GM12878 (cell line): ENCODE results near the gene CENATAC. TPM values are rescaled to one million over a fixed set of nuclear protein-coding genes. Genes with fewer than 3 reads are reported as not detected.

Source experiments
- ATAC-seq: fragments of 200-7000 bp; cut with Tn5 transposase; 3 replicates; pipeline ENCODE4 v1.9.1; 2020; ENCODE audit warnings: mild to moderate bottlenecking, moderate library complexity
- BruUV-seq: library from RNA; stranded (reverse); fragments of 400-500 nt; replicated peaks from 2 replicates; lab custom pipeline; 2021; lab: Mats Ljungman, UMichigan
- CTCF ChIA-PET: fragments of 300-600 bp; sonication (Branson Sonifier 250); formaldehyde crosslinking; extraction: SDS; loops from one replicate; lab custom pipeline; 2021; ENCODE audit warnings: inconsistent platforms; lab: Yijun Ruan, JAX
- POLR2A ChIA-PET: fragments of 350-600 bp; formaldehyde crosslinking; extraction: SDS; loops from one replicate; lab custom pipeline; 2021; ENCODE audit warnings: inconsistent platforms; lab: Charles Lee
- RAD21 ChIA-PET: fragments of 300-600 bp; sonication (Branson Sonifier 250); formaldehyde crosslinking; loops from one replicate; lab custom pipeline; 2023; ENCODE audit warnings: antibody characterized with exemption; ENCODE audit not compliant: unreplicated experiment; lab: Charles Lee
- SMC1A ChIA-PET: fragments of 300-600 bp; sonication (Branson Sonifier 250); formaldehyde crosslinking; loops from one replicate; lab custom pipeline; 2023; ENCODE audit not compliant: unreplicated experiment, uncharacterized antibody; lab: Charles Lee
- DNase-seq: peaks from one replicate; pipeline ENCODE4 v3.0.0-alpha.2; 2011; ENCODE audit warnings: low read depth, low spot score
- FAIRE-seq: peaks from 3 replicates; lab custom pipeline; 2011; peaks lifted over from hg19 to GRCh38; lab: Jason Lieb, UNC
- H2AFZ ChIP-seq: 2 replicates; pipeline ENCODE4 v1.6.0; 2011; ENCODE audit warnings: low read depth, low read length, control low read depth; ENCODE audit not compliant: control insufficient read depth
- H3K27ac ChIP-seq: 2 replicates; pipeline ENCODE4 v1.5.1; 2011; ENCODE audit warnings: control low read depth; ENCODE audit not compliant: control insufficient read depth, insufficient read depth
- H3K27me3 ChIP-seq, 2 experiments: replicated peaks in 1 of 2; 2 replicates each; pipeline versions ENCODE4 v1.6.0 to v1.6.1; 2011; ENCODE audit warnings: low read length in 1 of 2; ENCODE audit not compliant: control insufficient read depth in 2 of 2, insufficient read depth in 2 of 2
- H3K36me3 ChIP-seq, 2 experiments: 2 replicates each; pipeline ENCODE4 v1.5.1; 2011; ENCODE audit warnings: low read length in 1 of 2; ENCODE audit not compliant: control insufficient read depth in 2 of 2, insufficient read depth in 2 of 2
- H3K4me1 ChIP-seq: 2 replicates; pipeline ENCODE4 v1.6.1; 2011; ENCODE audit warnings: mild to moderate bottlenecking, low read length, moderate library complexity, mixed read lengths; ENCODE audit not compliant: control insufficient read depth, insufficient read depth
- H3K4me2 ChIP-seq: 2 replicates; pipeline ENCODE4 v1.6.0; 2011; ENCODE audit warnings: control low read depth; ENCODE audit not compliant: control insufficient read depth, insufficient read depth
- H3K4me3 ChIP-seq: fragments of 200-600 bp; sonication (generic); 2 replicates; pipeline ENCODE4 v1.5.1; 2016
- H3K79me2 ChIP-seq: 2 replicates; pipeline ENCODE4 v1.6.0; 2011; ENCODE audit warnings: low read length; ENCODE audit not compliant: control insufficient read depth, insufficient read depth
- H3K9ac ChIP-seq: 2 replicates; pipeline ENCODE4 v1.8.0; 2011; ENCODE audit warnings: low read length, control low read depth, mixed read lengths; ENCODE audit not compliant: control insufficient read depth, insufficient read depth
- H3K9me3 ChIP-seq: replicated peaks from 3 replicates; pipeline ENCODE4 v1.5.1; 2011; ENCODE audit warnings: mild to moderate bottlenecking, low read length; ENCODE audit not compliant: control insufficient read depth, insufficient read depth
- H4K20me1 ChIP-seq: 2 replicates; pipeline ENCODE4 v1.6.0; 2011; ENCODE audit not compliant: control insufficient read depth, insufficient read depth
- CBFB ChIP-seq: IDR thresholded peaks from 2 replicates; pipeline ENCODE4 v1.6.1; 2016; ENCODE audit warnings: antibody characterized with exemption, low read depth
- EED ChIP-seq: sonication (generic); IDR thresholded peaks from 2 replicates; pipeline ENCODE4 v1.6.1; 2016; ENCODE audit warnings: antibody characterized with exemption, low read depth
- JUNB ChIP-seq: IDR thresholded peaks from 2 replicates; pipeline ENCODE4 v1.6.1; 2016; ENCODE audit warnings: antibody characterized with exemption, mild to moderate bottlenecking
- JUND ChIP-seq: IDR thresholded peaks from 2 replicates; pipeline ENCODE4 v1.6.1; 2012; ENCODE audit warnings: low read depth, mild to moderate bottlenecking, low read length, improper control_type of control experiment, moderate library complexity
- MTA3 ChIP-seq: IDR thresholded peaks from 2 replicates; pipeline ENCODE4 v1.6.1; 2012; ENCODE audit warnings: low read length, inconsistent platforms, borderline replicate concordance
- NFIC ChIP-seq: IDR thresholded peaks from 2 replicates; pipeline ENCODE4 v1.6.1; 2012; ENCODE audit warnings: low read depth, mild to moderate bottlenecking, inconsistent platforms, low read length, moderate library complexity
- NRF1 ChIP-seq: conservative IDR thresholded peaks from 2 replicates; pipeline ENCODE4 v1.6.1; 2011; ENCODE audit warnings: mild to moderate bottlenecking, low read depth, low read length, improper control_type of control experiment
- SUPT20H ChIP-seq: IDR thresholded peaks from 2 replicates; pipeline ENCODE4 v1.6.1; 2011; ENCODE audit warnings: low read depth, mild to moderate bottlenecking, low read length, moderate library complexity, borderline replicate concordance; ENCODE audit not compliant: control insufficient read depth
- TAF1 ChIP-seq: IDR thresholded peaks from 2 replicates; pipeline ENCODE4 v1.6.1; 2011; ENCODE audit warnings: mild to moderate bottlenecking, low read depth, low read length, borderline replicate concordance
- TCF7 ChIP-seq: IDR thresholded peaks from 2 replicates; pipeline ENCODE4 v1.6.1; 2014; ENCODE audit warnings: antibody characterized with exemption, borderline replicate concordance
- WGBS: methylation state at CpG from one replicate; pipeline ENCODE4 v1.1.6; 2016; ENCODE audit warnings: low lambda C conversion rate; ENCODE audit not compliant: insufficient replicate concordance, insufficient coverage; ENCODE audit errors: missing lambda C conversion rate; 5-methylcytosine and 5-hydroxymethylcytosine counted together
- in situ Hi-C: fragments of 300-500 bp; cut with MboI; formaldehyde crosslinking; loops from 9 replicates; pipeline ENCODE4 v1.14.3; 2018; ENCODE audit warnings: mixed read lengths
- intact Hi-C: fragments of 100-400 bp; cut with micrococcal nuclease; formaldehyde crosslinking; loops from one replicate; pipeline ENCODE4 v1.14.2; 2022; ENCODE audit not compliant: unreplicated experiment
- polyA plus RNA-seq, 11 experiments: library from polyadenylated mRNA; depleted of rRNA in 4 of 11; unstranded in 6 of 11; stranded (reverse) in 5 of 11; fragments of >200 nt; fragmentation: Nextera tagmentation in 4 of 11; fragmentation: Illumina TruSeq in 1 of 11; extraction: Ambion mirVana in 4 of 11; extraction: Trizol in 1 of 11; gene quantifications; 1 replicate in 1 of 11; 2 replicates in 10 of 11; pipeline versions ENCODE4 v1.2.1 to v1.2.3, GENCODE V29; 2011 to 2016; ENCODE audit warnings: inconsistent platforms in 2 of 11, missing spikeins in 2 of 11, low read depth in 1 of 11
- total RNA-seq, 4 experiments: library from RNA; depleted of rRNA in 3 of 4; stranded (reverse); fragments of >200 nt in 3 of 4; fragmentation: Illumina TruSeq in 1 of 4; extraction: Trizol in 1 of 4; gene quantifications; 2 replicates each; pipeline versions ENCODE4 v1.2.1 to v1.2.3, GENCODE V29; 2013 to 2021
- TF ChIP-seq, protein P1 (sequence below): fragments of 450-650 bp; IDR thresholded peaks from 2 replicates; pipeline ENCODE4 v1.6.1; 2016; ENCODE audit warnings: mild to moderate bottlenecking
- TF ChIP-seq, protein P2 (sequence below): IDR thresholded peaks from 2 replicates; pipeline ENCODE4 v1.6.1; 2012; ENCODE audit warnings: improper control_type of control experiment, low read depth, low read length; ENCODE audit not compliant: insufficient replicate concordance

CENATAC gene
- total and polyA plus RNA-seq, 10 of the 15 experiments (the other 5 are each of a cell fraction or from before 2014, with no cell fraction given): 4.8 to 37.1 (median 24.1) TPM

DNA sequence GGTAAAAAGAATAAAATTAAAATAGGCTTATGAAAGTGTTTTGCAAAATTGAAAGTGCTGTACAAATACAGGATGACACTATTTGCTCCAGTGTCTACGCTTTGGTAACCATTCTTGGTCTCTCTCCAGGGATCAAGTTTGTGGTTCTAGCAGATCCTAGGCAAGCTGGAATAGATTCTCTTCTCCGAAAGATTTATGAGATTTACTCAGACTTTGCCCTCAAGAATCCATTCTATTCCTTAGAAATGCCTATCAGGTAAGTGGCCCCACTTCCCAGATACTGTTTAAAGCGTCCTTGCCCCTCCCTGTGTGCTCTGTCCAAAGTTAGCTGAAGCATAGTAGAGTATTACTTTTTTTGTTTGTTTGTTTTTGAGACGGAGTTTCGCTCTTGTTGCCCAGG lies 23.7 kb downstream of the CENATAC start:
- Histone ChIP-seq H3K9me3 (no peaks in the 10 kb centered on the region), H3K4me2 (no peak overlapping the region), H3K4me3 (no peak overlapping the region)
- DNase-seq: no peak
- TF ChIP-seq JUND: no peak
- TF ChIP-seq NRF1: no peak
- TF ChIP-seq, protein P1, sequence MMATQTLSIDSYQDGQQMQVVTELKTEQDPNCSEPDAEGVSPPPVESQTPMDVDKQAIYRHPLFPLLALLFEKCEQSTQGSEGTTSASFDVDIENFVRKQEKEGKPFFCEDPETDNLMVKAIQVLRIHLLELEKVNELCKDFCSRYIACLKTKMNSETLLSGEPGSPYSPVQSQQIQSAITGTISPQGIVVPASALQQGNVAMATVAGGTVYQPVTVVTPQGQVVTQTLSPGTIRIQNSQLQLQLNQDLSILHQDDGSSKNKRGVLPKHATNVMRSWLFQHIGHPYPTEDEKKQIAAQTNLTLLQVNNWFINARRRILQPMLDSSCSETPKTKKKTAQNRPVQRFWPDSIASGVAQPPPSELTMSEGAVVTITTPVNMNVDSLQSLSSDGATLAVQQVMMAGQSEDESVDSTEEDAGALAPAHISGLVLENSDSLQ: no peak
- no peak for TF ChIP-seq SUPT20H
- TF ChIP-seq, all 136 proteins: peak for 0
- H4K20me1 ChIP-seq: no peaks in the 10 kb centered on the region
- no peaks in the 10 kb centered on the region for H3K4me1 ChIP-seq
- H3K27me3 ChIP-seq: no peaks in the 10 kb centered on the region
- ChIA-PET CTCF (no interaction called here), POLR2A (interaction anchor here (1.6 kb wide), 1 partner anchor 9 kb away, joined by 5 read pairs; the partner anchor contains the start of gene SLC37A4), RAD21 (no interaction called here), SMC1A (no interaction called here)
- H2AFZ ChIP-seq: no peak overlapping the region
- in situ Hi-C loops: no loop called here
- FAIRE-seq (no peak), ATAC-seq (no peak)
- WGBS: 89% methylated on average over 5 of the region's 5 CpGs
- no TSS peak for BruUV-seq
- peaks cover 38% of the 10 kb centered on the region for H3K79me2 ChIP-seq
- H3K36me3 ChIP-seq: peaks cover 5 to 9% of the 10 kb centered on the region in 2 experiments; a peak in 3 of 4 replicates
- H3K9ac ChIP-seq: no peak overlapping the region
- intact Hi-C loops: no loop called here
- H3K27ac ChIP-seq: no peak overlapping the region

DNA sequence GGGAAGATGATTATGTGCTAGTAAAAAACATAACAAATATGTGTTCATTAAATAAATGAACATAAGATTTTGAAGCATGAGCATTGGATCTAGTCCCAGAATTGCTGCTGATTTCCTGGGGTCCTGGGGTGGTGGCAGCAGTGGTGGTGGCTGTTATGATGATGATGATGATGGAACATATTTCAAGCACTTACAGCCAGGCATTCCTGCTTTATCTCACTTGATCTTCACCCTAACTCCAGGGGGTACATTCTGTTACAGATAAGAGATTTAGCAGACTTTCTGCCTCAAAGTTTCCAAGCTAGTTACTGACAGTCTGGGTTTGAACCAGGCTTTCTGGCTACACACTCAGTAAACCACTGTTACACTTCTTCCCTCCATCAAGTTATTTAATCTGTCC lies 25.8 kb downstream of the CENATAC start:
- intact Hi-C loops (no loop called here), in situ Hi-C loops (no loop called here)
- no peak for ATAC-seq
- ChIA-PET RAD21 (no interaction called here), POLR2A (interaction anchor here (2.2 kb wide), 1 partner anchor 28 kb away, joined by 14 read pairs; no protein-coding TSS in a partner anchor), CTCF (interaction anchor here (1.2 to 1.4 kb wide), 3 partner anchors 8 to 61 kb away, joined by 3 to 5 read pairs (median 4); partner anchors contain the start of gene HMBS), SMC1A (interaction anchor here (0.7 to 1.6 kb wide), 3 partner anchors 31 to 299 kb away, joined by 3 read pairs; no protein-coding TSS in a partner anchor)
- no peak for FAIRE-seq
- Histone ChIP-seq H3K9ac (no peak overlapping the region), H3K9me3 (no peaks in the 10 kb centered on the region), H3K4me2 (no peak overlapping the region), H3K79me2 (peaks cover 20% of the 10 kb centered on the region), H3K4me1 (peaks cover 4% of the 10 kb centered on the region), H4K20me1 (no peaks in the 10 kb centered on the region), H3K27me3 (no peaks in the 10 kb centered on the region), H2AFZ (no peak overlapping the region), H3K36me3 (peaks cover 5 to 9% of the 10 kb centered on the region in 2 experiments; a peak in 3 of 4 replicates), H3K27ac (no peak overlapping the region), H3K4me3 (no peak overlapping the region)
- BruUV-seq: no TSS peak
- no peak for DNase-seq
- TF ChIP-seq CBFB (no peak), JUNB (no peak), NFIC (no peak), TCF7 (no peak), MTA3 (no peak), TAF1 (no peak), EED (no peak)
- TF ChIP-seq, protein P2, sequence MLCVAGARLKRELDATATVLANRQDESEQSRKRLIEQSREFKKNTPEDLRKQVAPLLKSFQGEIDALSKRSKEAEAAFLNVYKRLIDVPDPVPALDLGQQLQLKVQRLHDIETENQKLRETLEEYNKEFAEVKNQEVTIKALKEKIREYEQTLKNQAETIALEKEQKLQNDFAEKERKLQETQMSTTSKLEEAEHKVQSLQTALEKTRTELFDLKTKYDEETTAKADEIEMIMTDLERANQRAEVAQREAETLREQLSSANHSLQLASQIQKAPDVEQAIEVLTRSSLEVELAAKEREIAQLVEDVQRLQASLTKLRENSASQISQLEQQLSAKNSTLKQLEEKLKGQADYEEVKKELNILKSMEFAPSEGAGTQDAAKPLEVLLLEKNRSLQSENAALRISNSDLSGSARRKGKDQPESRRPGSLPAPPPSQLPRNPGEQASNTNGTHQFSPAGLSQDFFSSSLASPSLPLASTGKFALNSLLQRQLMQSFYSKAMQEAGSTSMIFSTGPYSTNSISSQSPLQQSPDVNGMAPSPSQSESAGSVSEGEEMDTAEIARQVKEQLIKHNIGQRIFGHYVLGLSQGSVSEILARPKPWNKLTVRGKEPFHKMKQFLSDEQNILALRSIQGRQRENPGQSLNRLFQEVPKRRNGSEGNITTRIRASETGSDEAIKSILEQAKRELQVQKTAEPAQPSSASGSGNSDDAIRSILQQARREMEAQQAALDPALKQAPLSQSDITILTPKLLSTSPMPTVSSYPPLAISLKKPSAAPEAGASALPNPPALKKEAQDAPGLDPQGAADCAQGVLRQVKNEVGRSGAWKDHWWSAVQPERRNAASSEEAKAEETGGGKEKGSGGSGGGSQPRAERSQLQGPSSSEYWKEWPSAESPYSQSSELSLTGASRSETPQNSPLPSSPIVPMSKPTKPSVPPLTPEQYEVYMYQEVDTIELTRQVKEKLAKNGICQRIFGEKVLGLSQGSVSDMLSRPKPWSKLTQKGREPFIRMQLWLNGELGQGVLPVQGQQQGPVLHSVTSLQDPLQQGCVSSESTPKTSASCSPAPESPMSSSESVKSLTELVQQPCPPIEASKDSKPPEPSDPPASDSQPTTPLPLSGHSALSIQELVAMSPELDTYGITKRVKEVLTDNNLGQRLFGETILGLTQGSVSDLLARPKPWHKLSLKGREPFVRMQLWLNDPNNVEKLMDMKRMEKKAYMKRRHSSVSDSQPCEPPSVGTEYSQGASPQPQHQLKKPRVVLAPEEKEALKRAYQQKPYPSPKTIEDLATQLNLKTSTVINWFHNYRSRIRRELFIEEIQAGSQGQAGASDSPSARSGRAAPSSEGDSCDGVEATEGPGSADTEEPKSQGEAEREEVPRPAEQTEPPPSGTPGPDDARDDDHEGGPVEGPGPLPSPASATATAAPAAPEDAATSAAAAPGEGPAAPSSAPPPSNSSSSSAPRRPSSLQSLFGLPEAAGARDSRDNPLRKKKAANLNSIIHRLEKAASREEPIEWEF: no peak
